GM19452 (cell line): ENCODE data around the gene THBS1.

Source experiments
- ATAC-seq: cut with Tn5 transposase; IDR thresholded peaks from one replicate; pipeline ENCODE4 v1.9.1; 2021; ENCODE audit not compliant: unreplicated experiment

The THBS1 gene

GRCh38 chr15:39628546-39629257, 47.8 kb downstream of the THBS1 start:
- ATAC-seq = no peak

- ATAC-seq = no peak
Observed at GRCh38 chr15:39629371-39629770, 48.5 kb downstream of the THBS1 start.

- no peak for ATAC-seq
Observed at GRCh38 chr15:39629906-39630305, 49.0 kb downstream of the THBS1 start.

GRCh38 chr15:39631357-39631756, 50.5 kb downstream of the THBS1 start:
- no peak for ATAC-seq

GRCh38 chr15:39638041-39638440, 57.2 kb downstream of the THBS1 start:
- ATAC-seq = no peak

- ATAC-seq = no peak
Observed at GRCh38 chr15:39639037-39639436, 58.2 kb downstream of the THBS1 start.

- ATAC-seq = no peak
Observed at GRCh38 chr15:39640665-39641064, 59.8 kb downstream of the THBS1 start.

- no peak for ATAC-seq
Observed at GRCh38 chr15:39641191-39641889, 60.5 kb downstream of the THBS1 start.

- ATAC-seq = no peak
Observed at GRCh38 chr15:39642011-39642640, 61.2 kb downstream of the THBS1 start.

- ATAC-seq = no peak
Observed at GRCh38 chr15:39643727-39644126, 62.8 kb downstream of the THBS1 start.

GRCh38 chr15:39644136-39644535, 63.3 kb downstream of the THBS1 start:
- ATAC-seq = no peak

GRCh38 chr15:39645138-39645975, 64.5 kb downstream of the THBS1 start:
- ATAC-seq = no peak

GRCh38 chr15:39645976-39646257, 65.0 kb downstream of the THBS1 start:
- ATAC-seq = no peak

- no peak for ATAC-seq
Observed at GRCh38 chr15:39646425-39646824, 65.5 kb downstream of the THBS1 start.
